Right cardiac atrium (tissue), 5 donors: ENCODE data around the gene TMEM39B. TPM values are rescaled to one million over a fixed set of nuclear protein-coding genes. Genes with fewer than 3 reads are reported as not detected.
"Not testable (repeated sequence)": the region's sequence is repeated elsewhere in the genome, so short reads cannot be mapped to it uniquely, and the experiment has no call there.

Source experiments
- ATAC-seq, 2 donors: fragments of 200-7000 bp; cut with Tn5 transposase; one replicate each; pipeline versions ENCODE4 v1.8.0 to v1.9.1; 2020; ENCODE audit warnings: moderate library complexity in 2 of 2, mild to moderate bottlenecking in 1 of 2
- DNase-seq, 3 donors: peaks; one replicate each; pipeline ENCODE4 v3.0.0-alpha.2; 2020
- H3K27ac ChIP-seq: one replicate; pipeline ENCODE4 v1.5.1; 2013; ENCODE audit warnings: mild to moderate bottlenecking, low read length, control low read depth, moderate library complexity
- H3K27me3 ChIP-seq: one replicate; pipeline ENCODE4 v1.6.1; 2013; ENCODE audit not compliant: control insufficient read depth, insufficient read depth
- H3K4me1 ChIP-seq: one replicate; pipeline ENCODE4 v1.6.1; 2013; ENCODE audit warnings: low read length; ENCODE audit not compliant: control insufficient read depth, insufficient read depth
- H3K4me3 ChIP-seq: one replicate; pipeline ENCODE4 v1.5.1; 2013; ENCODE audit warnings: low read length, control low read depth
- H3K9me3 ChIP-seq: one replicate; pipeline ENCODE4 v1.6.1; 2013; ENCODE audit warnings: low read length; ENCODE audit not compliant: control insufficient read depth
- WGBS: extraction: QIAGEN DNeasy Blood & Tissue Kit; methylation state at CpG from one replicate; pipeline ENCODE4 v1.1.7; 2013; 5-methylcytosine and 5-hydroxymethylcytosine counted together
- intact Hi-C, 4 donors: fragments of 100-400 bp; cut with DNase I; formaldehyde crosslinking; loops; one replicate each; pipeline versions ENCODE4 v1.11.0 to v1.14.0; 2022 to 2023
- polyA plus RNA-seq: library from polyadenylated mRNA; stranded (reverse); fragments of 200-250 nt; gene quantifications from one replicate; pipeline ENCODE4 v1.2.3, GENCODE V29; 2013
- total RNA-seq, 4 donors: library from RNA; stranded (reverse); fragmentation: NEBNext Ultra II Directional; extraction: Animal tissue kit (Norgen Biotek cat#: 25700); gene quantifications; one replicate each; pipeline ENCODE4 v1.2.1, GENCODE V29; 2021
- donor health status: healthy with polysubstance abuse.
- donor health status: DM: no; HTN: yes; CAD: no.
- donor health status: DM: no; HTN: no; CAD: no.
- donor health status: DM: no; HTN: yes; CAD: no; lungs with severe emphysema.
- donor health status: DM: yes; HTN: yes; CAD: no.

The TMEM39B gene
- total and polyA plus RNA-seq, 5 donors = 6.2 to 11.1 (median 8.2) TPM

DNA sequence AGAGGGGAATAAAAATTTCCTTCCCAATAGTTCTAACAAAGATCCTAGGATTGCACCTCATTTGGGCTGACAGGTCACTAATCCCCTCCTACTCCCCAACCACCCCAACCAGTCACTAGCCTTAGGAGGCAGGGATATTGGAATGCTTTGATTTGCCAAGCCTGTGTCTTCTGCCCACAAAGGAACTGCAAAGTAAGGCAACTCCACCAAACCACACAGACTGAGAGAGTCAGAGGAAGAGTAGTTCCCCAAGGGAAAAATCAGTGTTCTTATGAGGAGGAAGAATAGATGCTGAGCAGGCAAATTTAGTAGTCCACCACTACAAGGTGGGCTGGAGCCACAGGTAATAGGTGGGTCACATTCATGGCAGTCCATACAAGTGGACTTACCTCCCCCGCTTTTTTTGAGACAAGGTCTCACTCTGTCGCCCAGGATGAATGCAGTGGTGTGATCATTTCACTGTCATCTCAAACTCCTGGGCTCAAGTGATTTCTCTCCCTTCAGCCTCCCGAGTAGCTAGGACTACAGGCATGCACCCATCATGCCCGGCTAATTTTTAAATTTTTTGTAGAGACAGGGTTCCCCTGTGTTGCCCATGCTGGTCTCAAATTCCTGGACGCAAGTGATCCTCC is 3.7 kb upstream of the TMEM39B start:
- Histone ChIP-seq H3K4me1 (peaks cover 1% of the 10 kb centered on the region), H3K27ac (no peak overlapping the region), H3K27me3 (no peaks in the 10 kb centered on the region), H3K4me3 (no peak overlapping the region), H3K9me3 (no peaks in the 10 kb centered on the region)
- ATAC-seq (no peak), DNase-seq (no peak)
- intact Hi-C loops = no loop called here
- 70% methylated on average over 5 of the region's 5 CpGs for WGBS

GRCh38 chr1:32071758-32072621 is 749 bp upstream of the TMEM39B start:
- Histone ChIP-seq H3K27me3 (no peaks in the 10 kb centered on the region), H3K4me1 (no peaks in the 10 kb centered on the region), H3K4me3 (peak overlapping the region; percentile 50), H3K27ac (peak overlapping the region; percentile 31), H3K9me3 (no peaks in the 10 kb centered on the region)
- WGBS = 14% methylated on average over 14 of the region's 14 CpGs
- no peak for DNase-seq
- intact Hi-C loops = no loop called here
- ATAC-seq = no peak

DNA sequence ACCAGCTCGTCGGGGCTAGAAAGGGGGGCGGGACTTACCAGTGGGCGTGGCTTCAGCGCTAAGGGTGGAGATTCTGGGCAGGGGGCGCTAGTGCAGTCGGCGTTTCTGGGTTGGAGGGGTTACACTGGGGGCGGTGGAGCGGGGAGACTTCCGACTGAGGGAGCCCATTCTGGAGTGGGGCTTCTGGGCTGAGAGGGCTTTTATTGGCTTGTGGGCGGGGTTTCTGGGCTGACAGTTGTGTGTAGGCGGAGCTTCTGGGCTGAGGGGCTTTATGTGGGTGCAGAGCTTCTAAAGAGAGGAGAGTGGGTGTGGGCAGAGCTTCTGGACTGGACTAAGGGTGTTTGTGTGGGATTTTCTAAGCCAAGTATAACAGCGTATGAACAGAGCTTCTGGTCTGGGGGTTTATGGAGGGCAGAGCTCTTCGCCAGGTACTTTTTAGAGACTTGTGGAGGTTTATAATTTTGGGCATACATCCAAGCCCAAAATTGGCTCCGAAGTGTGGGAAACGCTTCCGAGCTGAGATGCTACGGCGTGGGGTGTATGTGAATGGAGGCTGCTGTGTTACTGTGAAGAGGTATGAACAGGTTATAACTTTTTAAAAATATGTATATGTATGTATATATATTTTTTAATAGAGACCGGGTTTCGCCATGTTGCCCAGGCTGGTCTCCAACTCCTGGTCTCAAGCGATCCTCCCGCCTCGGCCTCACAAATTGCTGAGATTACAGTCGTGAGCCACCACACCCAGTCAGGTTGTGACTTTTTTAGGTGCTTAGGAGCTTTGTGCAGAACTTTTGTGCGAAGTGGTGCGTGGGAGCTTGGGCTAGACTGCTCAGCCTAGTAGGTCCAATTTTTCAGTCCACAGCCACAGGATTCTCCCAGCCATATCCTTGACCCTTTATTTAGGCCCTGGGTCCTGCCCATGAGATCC is 825 bp downstream of the TMEM39B start:
- H3K27me3 ChIP-seq = no peaks in the 10 kb centered on the region
- WGBS = 31% methylated on average over 28 of the region's 28 CpGs
- DNase-seq = no peak

GRCh38 chr1:32074841-32075240 is 2.1 kb downstream of the TMEM39B start:
- no peaks in the 10 kb centered on the region for H3K27me3 ChIP-seq
- intact Hi-C loops = no loop called here
- no peaks in the 10 kb centered on the region for H3K4me1 ChIP-seq
- H3K4me3 ChIP-seq = no peak overlapping the region
- no peak overlapping the region for H3K27ac ChIP-seq
- no peak for ATAC-seq
- WGBS = 94% methylated on average over 9 of the region's 9 CpGs
- no peak for DNase-seq
- no peaks in the 10 kb centered on the region for H3K9me3 ChIP-seq

More for the DNA sequence above, 825 bp downstream of the TMEM39B start:
- intact Hi-C loops = no loop called here
- peak in 1 of 2 donors; percentile 59 for ATAC-seq
- H3K9me3 ChIP-seq = no peaks in the 10 kb centered on the region
- no peaks in the 10 kb centered on the region for H3K4me1 ChIP-seq
- peak overlapping the region; percentile 50 for H3K4me3 ChIP-seq
- peak overlapping the region; percentile 81 for H3K27ac ChIP-seq

DNA sequence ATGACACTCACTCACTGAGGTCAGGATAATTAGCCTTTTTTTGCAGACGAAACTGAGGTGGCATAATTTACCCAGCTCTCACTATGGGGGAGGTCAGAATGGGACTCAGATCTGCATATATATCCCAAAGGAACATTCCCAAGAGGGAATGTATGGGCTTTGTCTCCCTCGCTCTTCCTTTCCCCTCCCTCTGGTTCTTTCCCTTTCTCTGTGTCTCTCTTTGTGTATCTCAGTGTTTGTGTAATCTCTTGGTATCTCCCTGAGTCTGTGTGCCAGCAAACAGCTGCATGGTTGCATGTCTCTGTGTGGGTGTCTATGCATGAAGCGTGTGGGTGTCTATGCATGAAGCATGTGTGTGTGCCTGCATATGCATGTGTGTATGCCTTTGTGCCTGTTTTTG is 4.7 kb downstream of the TMEM39B start:
- ATAC-seq (no peak), DNase-seq (no peak)
- H3K9me3 ChIP-seq = no peaks in the 10 kb centered on the region
- H3K4me3 ChIP-seq = no peak overlapping the region
- intact Hi-C loops = no loop called here
- no peaks in the 10 kb centered on the region for H3K4me1 ChIP-seq
- no peaks in the 10 kb centered on the region for H3K27me3 ChIP-seq
- WGBS = 80% methylated on average over 3 of the region's 3 CpGs
- H3K27ac ChIP-seq = no peak overlapping the region

GRCh38 chr1:32082022-32082421 is 9.3 kb downstream of the TMEM39B start:
- Histone ChIP-seq H3K27ac (no peak overlapping the region), H3K4me3 (no peak overlapping the region), H3K4me1 (no peaks in the 10 kb centered on the region), H3K27me3 (no peaks in the 10 kb centered on the region), H3K9me3 (no peaks in the 10 kb centered on the region)
- ATAC-seq (no peak), DNase-seq (no peak)
- intact Hi-C loops = no loop called here
- 43% methylated on average over 1 of the region's 1 CpG for WGBS

DNA sequence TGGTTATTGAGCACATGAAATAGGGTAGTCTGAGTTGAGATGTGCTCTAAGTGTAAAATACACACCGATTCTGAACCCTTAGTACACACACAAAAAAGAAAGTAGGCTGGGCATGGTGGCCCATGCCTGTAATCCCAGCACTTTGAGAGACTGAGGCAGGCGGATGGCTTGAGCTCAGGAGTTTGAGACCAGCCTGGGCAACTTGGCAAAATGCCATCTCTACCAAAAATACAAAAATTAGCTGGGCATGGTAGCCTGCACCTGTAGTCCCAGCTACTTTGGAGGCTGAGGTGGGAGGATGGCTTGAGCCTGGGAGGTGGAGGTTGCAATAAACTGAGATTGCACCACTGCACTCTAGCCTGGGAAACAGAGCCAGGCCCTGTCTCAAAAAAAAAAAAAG is 13.6 kb downstream of the TMEM39B start:
- DNase-seq, H3K27ac ChIP-seq, ATAC-seq, H3K4me1 ChIP-seq, H3K9me3 ChIP-seq, intact Hi-C loops, H3K27me3 ChIP-seq, H3K4me3 ChIP-seq: not testable (repeated sequence)
- 96% methylated on average over 2 of the region's 2 CpGs for WGBS

GRCh38 chr1:32091176-32091575 is 18.4 kb downstream of the TMEM39B start:
- H3K27me3 ChIP-seq = no peaks in the 10 kb centered on the region
- WGBS = 96% methylated on average over 8 of the region's 8 CpGs
- H3K4me1 ChIP-seq = no peaks in the 10 kb centered on the region
- no peaks in the 10 kb centered on the region for H3K9me3 ChIP-seq
- ATAC-seq (no peak), DNase-seq (no peak)
- intact Hi-C loops = no loop called here
- no peak overlapping the region for H3K27ac ChIP-seq
- no peak overlapping the region for H3K4me3 ChIP-seq

GRCh38 chr1:32091591-32091990 is 18.9 kb downstream of the TMEM39B start:
- no peak overlapping the region for H3K4me3 ChIP-seq
- DNase-seq (no peak), ATAC-seq (no peak)
- intact Hi-C loops = no loop called here
- H3K27ac ChIP-seq = no peak overlapping the region
- H3K9me3 ChIP-seq = no peaks in the 10 kb centered on the region
- no peaks in the 10 kb centered on the region for H3K27me3 ChIP-seq
- WGBS = 92% methylated on average over 15 of the region's 15 CpGs
- H3K4me1 ChIP-seq = no peaks in the 10 kb centered on the region

GRCh38 chr1:32094746-32095521 is 22.2 kb downstream of the TMEM39B start:
- Histone ChIP-seq H3K9me3 (no peaks in the 10 kb centered on the region), H3K4me3 (no peak overlapping the region), H3K4me1 (no peaks in the 10 kb centered on the region), H3K27me3 (no peaks in the 10 kb centered on the region), H3K27ac (no peak overlapping the region)
- ATAC-seq (peak; percentile 17 to 24), DNase-seq (no peak)
- WGBS = 93% methylated on average over 11 of the region's 11 CpGs
- intact Hi-C loops = no loop called here
